ENCODE data around the gene RFX1. TPM values are rescaled to one million over a fixed set of nuclear protein-coding genes. Genes with fewer than 3 reads are reported as not detected.
A peak's percentile ranks its signal among the peaks of the same experiment; 100 is the strongest.

Gene RFX1
- 20.6 and 25.5 TPM in 2 replicates for total RNA-seq (2021)
- percentile 62 among the genes with signal in this experiment for Bru-seq, nascent RNA
- percentile 54 among the genes with signal in this experiment for BruChase-seq, experiment 1, labeled RNA remaining after a 2-hour chase
- BruChase-seq, experiment 2, labeled RNA remaining after a 6-hour chase = percentile 70 among the genes with signal in this experiment
- long read RNA-seq, partial matches to known transcripts = 4 of 4 reads
- long read RNA-seq, other reads (novel, unspliced or antisense) = 0 of 4 reads

GRCh38 chr19:14006085-14006765, at the start of gene RFX1:
RFX1 (minus strand) TSS chr19:14006320; CDS start chr19:13993843, 12,477 bp downstream.
- BruUV-seq (replicated peaks) = no TSS peak
- Histone ChIP-seq H3K9me3 (ENCODE audit: insufficient read depth, low read depth) (no peaks in the 10 kb centered on the region), H3K79me2 (ENCODE audit: low read depth) (peaks cover 25% of the 10 kb centered on the region), H3F3A (ENCODE audit: insufficient read depth, low read depth) (peaks cover 30% of the 10 kb centered on the region), H3K9me2 (ENCODE audit: insufficient read depth) (no peaks in the 10 kb centered on the region), H3K4me3 (peak within 1 kb of the TSS; percentile 65), H3K27ac (peak within 1 kb of the TSS; percentile 82), H3K4me2 (peak within 1 kb of the TSS; percentile 96), H3K4me1 (replicated peaks; ENCODE audit: insufficient read depth) (peaks cover 6% of the 10 kb centered on the region), H3K27me3 (ENCODE audit: insufficient read depth, low read depth) (no peaks in the 10 kb centered on the region), H3K36me3 (ENCODE audit: low read depth) (no peaks in the 10 kb centered on the region), H4K20me1 (ENCODE audit: insufficient read depth) (no peaks in the 10 kb centered on the region), H2AFZ (peak within 1 kb of the TSS; percentile 85)
- peak; percentile 99 to 100 for DNase-seq
- intact Hi-C loops (cut with micrococcal nuclease; ENCODE audit: unreplicated experiment) = loop anchor here (2.0 to 5.0 kb wide), 2 partner anchors 67 to 501 kb away; partner anchors contain the start of gene MISP3
- TF ChIP-seq CTCF (conservative IDR thresholded peaks at IDR 0.05) (no peak), EZH2 (IDR thresholded peaks at IDR 0.05; ENCODE audit: low read depth) (no peak)
- ChIA-PET CTCF (no interaction called here), POLR2A (ENCODE audit: unreplicated experiment) (interaction anchor here (0.6 to 1.2 kb wide), 6 partner anchors 19 to 693 kb away, joined by 3 to 12 read pairs (median 4); partner anchors contain the start of gene IL27RA)

DNA sequence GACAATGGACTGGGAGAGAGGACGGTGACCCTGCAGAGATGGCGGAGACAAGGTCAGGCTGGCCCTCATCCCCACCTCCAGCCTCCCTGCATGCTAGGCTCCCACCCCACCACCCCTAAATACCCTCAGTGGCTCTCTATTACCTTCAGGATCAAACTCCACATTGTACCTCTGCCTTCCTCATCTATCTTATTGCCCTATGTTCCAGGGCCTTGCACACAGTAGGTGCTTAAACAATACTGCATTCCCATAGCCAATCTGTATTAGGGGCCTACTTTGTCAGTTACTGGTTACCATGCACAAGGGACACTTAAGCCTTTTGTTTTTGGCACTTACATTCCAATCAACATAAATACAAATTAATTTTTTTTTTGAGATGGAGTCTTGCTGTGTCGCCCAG, 49.3 kb upstream of the RFX1 start:
- H3F3A ChIP-seq (ENCODE audit: insufficient read depth, low read depth) = peaks cover 7% of the 10 kb centered on the region; the same call in 1 of the 2 replicates
- no peak for DNase-seq
- no peaks in the 10 kb centered on the region for H4K20me1 ChIP-seq (ENCODE audit: insufficient read depth)
- H3K4me3 ChIP-seq = no peak overlapping the region
- ChIA-PET CTCF (no interaction called here), POLR2A (ENCODE audit: unreplicated experiment) (no interaction called here)
- no peaks in the 10 kb centered on the region for H3K36me3 ChIP-seq (ENCODE audit: low read depth)
- H2AFZ ChIP-seq = no peak overlapping the region
- no peaks in the 10 kb centered on the region for H3K4me1 ChIP-seq (replicated peaks; ENCODE audit: insufficient read depth)
- no peak for TF ChIP-seq CTCF (conservative IDR thresholded peaks at IDR 0.05)
- no peak for TF ChIP-seq EZH2 (IDR thresholded peaks at IDR 0.05; ENCODE audit: low read depth)
- BruUV-seq (replicated peaks) = no TSS peak
- no peaks in the 10 kb centered on the region for H3K27me3 ChIP-seq (ENCODE audit: insufficient read depth, low read depth)
- no peak overlapping the region for H3K4me2 ChIP-seq
- no peaks in the 10 kb centered on the region for H3K79me2 ChIP-seq (ENCODE audit: low read depth)
- intact Hi-C loops (cut with micrococcal nuclease; ENCODE audit: unreplicated experiment) = no loop called here
- H3K27ac ChIP-seq = no peak overlapping the region
- no peaks in the 10 kb centered on the region for H3K9me2 ChIP-seq (ENCODE audit: insufficient read depth)
- no peaks in the 10 kb centered on the region for H3K9me3 ChIP-seq (ENCODE audit: insufficient read depth, low read depth)

DNA sequence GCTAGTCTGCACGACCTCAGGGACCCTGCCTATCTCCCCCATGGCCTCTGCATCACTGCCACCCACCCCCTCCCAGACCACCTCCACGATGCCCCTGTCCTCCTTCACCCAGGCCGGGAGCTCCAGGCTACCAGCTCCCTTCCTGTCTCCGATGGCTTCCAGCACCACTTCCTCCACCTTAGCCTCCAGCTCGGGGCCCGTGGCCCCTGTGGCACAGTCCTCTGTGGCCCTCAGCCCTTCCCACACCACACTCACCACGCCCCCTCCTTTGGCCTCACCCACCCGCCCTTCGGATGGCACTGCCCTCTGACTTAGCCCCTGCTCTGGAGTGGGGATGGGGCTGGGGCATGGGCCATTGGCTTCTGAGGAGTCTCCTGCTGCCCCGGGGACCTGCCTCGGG, 48.6 kb upstream of the RFX1 start:
- intact Hi-C loops (cut with micrococcal nuclease; ENCODE audit: unreplicated experiment) = no loop called here
- no TSS peak for BruUV-seq (replicated peaks)

More for the DNA sequence above, 48.6 kb upstream of the RFX1 start:
- Histone ChIP-seq H3K4me1 (replicated peaks; ENCODE audit: insufficient read depth) (no peaks in the 10 kb centered on the region), H3K27me3 (ENCODE audit: insufficient read depth, low read depth) (no peaks in the 10 kb centered on the region), H3K36me3 (ENCODE audit: low read depth) (no peaks in the 10 kb centered on the region), H4K20me1 (ENCODE audit: insufficient read depth) (no peaks in the 10 kb centered on the region), H3F3A (ENCODE audit: insufficient read depth, low read depth) (peaks cover 2% of the 10 kb centered on the region; the same call in 1 of the 2 replicates), H3K4me3 (no peak overlapping the region), H3K9me2 (ENCODE audit: insufficient read depth) (no peaks in the 10 kb centered on the region), H3K79me2 (ENCODE audit: low read depth) (no peaks in the 10 kb centered on the region), H3K4me2 (no peak overlapping the region), H3K27ac (no peak overlapping the region), H2AFZ (no peak overlapping the region), H3K9me3 (ENCODE audit: insufficient read depth, low read depth) (no peaks in the 10 kb centered on the region)
- CTCF ChIA-PET = no interaction called here
- TF ChIP-seq CTCF (conservative IDR thresholded peaks at IDR 0.05) (no peak), EZH2 (IDR thresholded peaks at IDR 0.05; ENCODE audit: low read depth) (no peak)
- no peak for DNase-seq
- POLR2A ChIA-PET (ENCODE audit: unreplicated experiment) = no interaction called here

Measured in PC-9 (cell line).